HCT116 (cell line): ENCODE measurements around the gene PLCB2. TPM values are rescaled to one million over a fixed set of nuclear protein-coding genes. Genes with fewer than 3 reads are reported as not detected.
A peak's percentile ranks its signal among the peaks of the same experiment; 100 is the strongest.

Experiments used
- ATAC-seq: fragments of 200-7000 bp; cut with Tn5 transposase; 2 replicates; pipeline ENCODE4 v1.9.1; 2020; ENCODE audit warnings: mild to moderate bottlenecking, moderate library complexity
- BruUV-seq: library from RNA; stranded (reverse); fragments of 400-500 nt; replicated peaks from 2 replicates; lab custom pipeline; 2021; lab: Mats Ljungman, UMichigan
- CTCF ChIA-PET: fragments of 300-600 bp; sonication (Branson Sonifier 250); formaldehyde crosslinking; loops from one replicate; lab custom pipeline; 2021; ENCODE audit warnings: antibody characterized with exemption; lab: Charles Lee
- POLR2A ChIA-PET: fragments of 300-600, 350-600 bp; sonication (Branson Sonifier 250); formaldehyde crosslinking; loops from one replicate; lab custom pipeline; 2021; ENCODE audit warnings: antibody characterized with exemption; lab: Charles Lee
- RAD21 ChIA-PET, 2 experiments: fragments of 300-600 bp; sonication (Branson Sonifier 250); formaldehyde crosslinking; loops; one replicate each; lab custom pipeline; 2023; ENCODE audit warnings: low total read pairs in 2 of 2; ENCODE audit not compliant: uncharacterized antibody in 2 of 2, unreplicated experiment in 2 of 2, low non-redundant PET in 1 of 2; lab: Charles Lee
- DNase-seq: peaks from one replicate; pipeline ENCODE4 v3.0.0-alpha.2; 2010; ENCODE audit warnings: low read depth, low spot score
- H2AFZ ChIP-seq: fragments of 200-600 bp; shearing (Covaris generic), sonication (generic); 2 replicates; pipeline ENCODE4 v1.6.1; 2017; ENCODE audit warnings: low read depth, mixed run types, mixed read lengths, antibody characterized with exemption, low read length; ENCODE audit not compliant: poor library complexity, severe bottlenecking
- H3K27ac ChIP-seq: 2 replicates; pipeline ENCODE4 v1.5.1; 2012; ENCODE audit warnings: low read depth, low read length
- H3K27me3 ChIP-seq: fragments of 200-600 bp; sonication (generic); 2 replicates; pipeline ENCODE4 v1.6.1; 2016; ENCODE audit warnings: mixed run types, low read length, mixed read lengths; ENCODE audit not compliant: insufficient read depth
- H3K36me3 ChIP-seq, 2 experiments: fragments of 200-500 bp in 1 of 2; fragments of 200-600 bp in 1 of 2; sonication (Bioruptor generic) in 1 of 2; sonication (generic) in 1 of 2; 2 replicates each; pipeline versions ENCODE4 v1.5.1 to v1.6.1; 2014 to 2016; ENCODE audit warnings: low read length in 2 of 2, inconsistent platforms in 1 of 2, mixed read lengths in 1 of 2, mixed run types in 1 of 2; ENCODE audit not compliant: insufficient read depth in 2 of 2, control insufficient read depth in 1 of 2
- H3K4me1 ChIP-seq, 2 experiments: fragments of 200-600 bp in 1 of 2; sonication (generic) in 1 of 2; 2 replicates each; pipeline versions ENCODE4 v1.5.1 to v1.6.1; 2012 to 2017; ENCODE audit warnings: low read length in 2 of 2, inconsistent platforms in 1 of 2, mild to moderate bottlenecking in 1 of 2, mixed read lengths in 1 of 2, mixed run types in 1 of 2, moderate library complexity in 1 of 2; ENCODE audit not compliant: insufficient read depth in 2 of 2, control insufficient read depth in 1 of 2
- H3K4me2 ChIP-seq: fragments of 200-600 bp; sonication (generic); 2 replicates; pipeline ENCODE4 v1.6.1; 2017; ENCODE audit warnings: mixed run types, low read length, mixed read lengths
- H3K4me3 ChIP-seq, 2 experiments: fragments of 200-600 bp in 1 of 2; sonication (generic) in 1 of 2; replicated peaks in 1 of 2; 2 replicates each; pipeline ENCODE4 v1.5.1; 2011 to 2016; ENCODE audit warnings: low read length in 2 of 2, control low read depth in 1 of 2, low read depth in 1 of 2, mild to moderate bottlenecking in 1 of 2, mixed read lengths in 1 of 2, mixed run types in 1 of 2
- H3K79me2 ChIP-seq: fragments of 200-600 bp; sonication (generic); 2 replicates; pipeline ENCODE4 v1.6.1; 2017; ENCODE audit warnings: mild to moderate bottlenecking, mixed run types, low read length, moderate library complexity, mixed read lengths; ENCODE audit not compliant: insufficient read depth
- H3K9ac ChIP-seq: fragments of 200-600 bp; sonication (generic); 2 replicates; pipeline ENCODE4 v1.6.1; 2016; ENCODE audit warnings: low read length, mixed read lengths
- H3K9me2 ChIP-seq: fragments of 200-600 bp; sonication (generic), shearing (Covaris generic); 2 replicates; pipeline ENCODE4 v1.6.1; 2017; ENCODE audit warnings: mixed run types, mild to moderate bottlenecking, moderate library complexity; ENCODE audit not compliant: insufficient read depth
- H3K9me3 ChIP-seq, 2 experiments: fragments of 200-500 bp in 1 of 2; fragments of 200-600 bp in 1 of 2; sonication (Bioruptor generic) in 1 of 2; sonication (generic) in 1 of 2; 2 replicates each; pipeline ENCODE4 v1.6.1; 2014 to 2017; ENCODE audit warnings: low read length in 2 of 2, mixed read lengths in 2 of 2, inconsistent platforms in 1 of 2, low read depth in 1 of 2, mild to moderate bottlenecking in 1 of 2, mixed run types in 1 of 2, moderate library complexity in 1 of 2; ENCODE audit not compliant: control insufficient read depth in 1 of 2, insufficient read depth in 1 of 2
- H4K20me1 ChIP-seq: fragments of 200-600 bp; sonication (generic), shearing (Covaris generic); 2 replicates; pipeline ENCODE4 v1.6.1; 2017; ENCODE audit warnings: mixed run types, mild to moderate bottlenecking, moderate library complexity; ENCODE audit not compliant: insufficient read depth
- RAD21 ChIP-seq: IDR thresholded peaks from 2 replicates; pipeline ENCODE4 v1.6.1; 2012; ENCODE audit warnings: low read depth, mild to moderate bottlenecking
- SP1 ChIP-seq: IDR thresholded peaks from 2 replicates; pipeline ENCODE4 v1.6.1; 2012; ENCODE audit warnings: low read depth
- intact Hi-C: fragments of 100-400 bp; cut with micrococcal nuclease; formaldehyde crosslinking; loops from 2 replicates; pipeline ENCODE4 v1.10.0; 2022
- total RNA-seq: library from RNA; stranded (reverse); gene quantifications from one replicate; pipeline ENCODE4 v1.2.1, GENCODE V29; 2021; ENCODE audit not compliant: unreplicated experiment
- TF ChIP-seq, protein P1 (sequence below), 3 experiments: fragments of 200-600 bp in 1 of 3; sonication (generic) in 1 of 3; IDR thresholded peaks in 2 of 3; conservative IDR thresholded peaks in 1 of 3; 2 replicates each; pipeline ENCODE4 v1.5.1; 2012 to 2017; ENCODE audit warnings: low read depth in 2 of 3, low read length in 2 of 3, antibody characterized with exemption in 1 of 3, borderline replicate concordance in 1 of 3, control low read depth in 1 of 3, mild to moderate bottlenecking in 1 of 3, mixed read lengths in 1 of 3, mixed run types in 1 of 3, moderate library complexity in 1 of 3; ENCODE audit not compliant: insufficient read depth in 1 of 3

PLCB2 gene
- total RNA-seq, 1 experiment from 2014 or later = 2.8 TPM

DNA sequence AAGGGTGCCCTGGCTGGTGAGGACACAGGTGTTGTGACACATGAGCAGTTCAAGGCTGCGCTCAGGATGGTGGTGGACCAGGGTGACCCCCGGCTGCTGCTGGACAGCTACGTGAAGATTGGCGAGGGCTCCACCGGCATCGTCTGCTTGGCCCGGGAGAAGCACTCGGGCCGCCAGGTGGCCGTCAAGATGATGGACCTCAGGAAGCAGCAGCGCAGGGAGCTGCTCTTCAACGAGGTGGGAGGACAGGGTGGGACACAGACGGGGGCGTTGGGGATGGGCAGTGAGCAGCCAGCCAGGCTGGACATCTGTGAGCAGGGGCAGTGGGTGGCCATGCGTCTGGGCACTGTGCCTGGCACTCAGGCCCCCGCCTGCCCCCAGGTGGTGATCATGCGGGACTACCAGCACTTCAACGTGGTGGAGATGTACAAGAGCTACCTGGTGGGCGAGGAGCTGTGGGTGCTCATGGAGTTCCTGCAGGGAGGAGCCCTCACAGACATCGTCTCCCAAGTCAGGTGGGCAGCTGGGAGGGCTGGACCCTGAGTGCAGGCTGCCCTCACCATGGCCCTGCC, 35.2 kb downstream of the PLCB2 start:
- H2AFZ ChIP-seq = no peak overlapping the region
- no peaks in the 10 kb centered on the region for H3K27me3 ChIP-seq
- no peaks in the 10 kb centered on the region for H3K9me2 ChIP-seq
- peaks cover 1 to 3% of the 10 kb centered on the region in 2 experiments; a peak in 2 of 4 replicates for H3K4me1 ChIP-seq
- ChIA-PET POLR2A (no interaction called here), RAD21 (interaction anchor here in 1 of 2 experiments (3.4 kb wide), 1 partner anchor 55 kb away, joined by 19 read pairs; no protein-coding TSS in a partner anchor), CTCF (interaction anchor here (1.0 to 6.6 kb wide), 8 partner anchors 13 to 384 kb away, joined by 3 to 194 read pairs (median 5); partner anchors contain the start of gene PAK6)
- intact Hi-C loops = loop anchor here (5.0 to 10.0 kb wide), 2 partner anchors 488 to 1565 kb away; partner anchors contain the start of gene FSIP1
- DNase-seq = no peak
- H3K36me3 ChIP-seq = peaks cover 0 to 3% of the 10 kb centered on the region in 2 experiments; a peak in 2 of 4 replicates
- ATAC-seq = peak; percentile 65
- no peak overlapping the region for H3K27ac ChIP-seq
- H3K4me3 ChIP-seq = no peak overlapping the region
- no TSS peak for BruUV-seq
- no peak overlapping the region for H3K4me2 ChIP-seq
- no peaks in the 10 kb centered on the region for H3K79me2 ChIP-seq
- H3K9ac ChIP-seq = no peak overlapping the region
- TF ChIP-seq RAD21 = peak; percentile 32
- TF ChIP-seq, protein P1, sequence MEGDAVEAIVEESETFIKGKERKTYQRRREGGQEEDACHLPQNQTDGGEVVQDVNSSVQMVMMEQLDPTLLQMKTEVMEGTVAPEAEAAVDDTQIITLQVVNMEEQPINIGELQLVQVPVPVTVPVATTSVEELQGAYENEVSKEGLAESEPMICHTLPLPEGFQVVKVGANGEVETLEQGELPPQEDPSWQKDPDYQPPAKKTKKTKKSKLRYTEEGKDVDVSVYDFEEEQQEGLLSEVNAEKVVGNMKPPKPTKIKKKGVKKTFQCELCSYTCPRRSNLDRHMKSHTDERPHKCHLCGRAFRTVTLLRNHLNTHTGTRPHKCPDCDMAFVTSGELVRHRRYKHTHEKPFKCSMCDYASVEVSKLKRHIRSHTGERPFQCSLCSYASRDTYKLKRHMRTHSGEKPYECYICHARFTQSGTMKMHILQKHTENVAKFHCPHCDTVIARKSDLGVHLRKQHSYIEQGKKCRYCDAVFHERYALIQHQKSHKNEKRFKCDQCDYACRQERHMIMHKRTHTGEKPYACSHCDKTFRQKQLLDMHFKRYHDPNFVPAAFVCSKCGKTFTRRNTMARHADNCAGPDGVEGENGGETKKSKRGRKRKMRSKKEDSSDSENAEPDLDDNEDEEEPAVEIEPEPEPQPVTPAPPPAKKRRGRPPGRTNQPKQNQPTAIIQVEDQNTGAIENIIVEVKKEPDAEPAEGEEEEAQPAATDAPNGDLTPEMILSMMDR (IDR thresholded peaks at IDR 0.05 in 2 of 3, conservative IDR thresholded peaks at IDR 0.05 in 1 of 3; ENCODE audit: borderline replicate concordance in 1 of 3, insufficient read depth in 1 of 3, low read depth in 2 of 3, low read length in 2 of 3) = peak in 2 of 3 experiments; percentile 21 to 33; a peak in 1 of 6 replicates
- TF ChIP-seq SP1 = no peak
- H4K20me1 ChIP-seq = no peaks in the 10 kb centered on the region
- H3K9me3 ChIP-seq = no peaks in the 10 kb centered on the region
